ENCODE results near the gene FOXE3. TPM values are rescaled to one million over a fixed set of nuclear protein-coding genes. Genes with fewer than 3 reads are reported as not detected.

The FOXE3 gene
- total and polyA plus RNA-seq, 2 of the 8 experiments (the other 6 are each of a cell fraction or from before 2014, with no cell fraction given) = 0.18 TPM; not detected in 1

GRCh38 chr1:47395433-47395832 lies 20.7 kb upstream of the FOXE3 start:
- no peak overlapping the region for H3K9ac ChIP-seq (replicated peaks in 1 of 4; ENCODE audit: extremely low read depth in 1 of 4, low read depth in 3 of 4, low read length in 3 of 4)
- no peak overlapping the region for H3K14ac ChIP-seq (ENCODE audit: insufficient read length)
- no peak overlapping the region for H2AK5ac ChIP-seq (ENCODE audit: low read depth, low read length)
- H4K8ac ChIP-seq (ENCODE audit: extremely low read depth, insufficient read depth, low read length) = no peak overlapping the region
- DNase-seq (ENCODE audit: low read depth in 1 of 2, low spot score in 2 of 2) (no peak), FAIRE-seq (no peak)
- H3K9me3 ChIP-seq (ENCODE audit: insufficient read depth in 2 of 2, low read depth in 1 of 2, low read length in 1 of 2) = no peaks in the 10 kb centered on the region
- no peaks in the 10 kb centered on the region for H4K20me1 ChIP-seq (replicated peaks in 1 of 2; ENCODE audit: control insufficient read depth in 1 of 2, insufficient read depth in 2 of 2, low read length in 2 of 2)
- no peak overlapping the region for H4K5ac ChIP-seq (ENCODE audit: insufficient read length, low read depth, low read length)
- H3K79me1 ChIP-seq (ENCODE audit: low read depth, low read length) = no peaks in the 10 kb centered on the region
- CTCF ChIA-PET (ENCODE audit: partially characterized antibody) = interaction anchor here (1.2 to 1.5 kb wide), 2 partner anchors 14 to 42 kb away, joined by 4 read pairs; partner anchors contain the start of gene FOXD2
- no peak overlapping the region for H2BK5ac ChIP-seq (ENCODE audit: low read depth, low read length)
- no peak overlapping the region for H2BK120ac ChIP-seq (replicated peaks; ENCODE audit: low read depth, low read length)
- no peaks in the 10 kb centered on the region for H3K36me3 ChIP-seq (ENCODE audit: control insufficient read depth in 2 of 4, insufficient read depth in 4 of 4, low read length in 3 of 4)
- no peak overlapping the region for H3K27ac ChIP-seq (ENCODE audit: low read depth, low read length)
- no peak overlapping the region for H3K4me2 ChIP-seq (ENCODE audit: insufficient read depth in 1 of 2, low read depth in 2 of 2, low read length in 2 of 2)
- no peaks in the 10 kb centered on the region for H3K79me2 ChIP-seq (ENCODE audit: control insufficient read depth in 1 of 2, insufficient read depth in 2 of 2, low read length in 2 of 2)
- no peak overlapping the region for H4K91ac ChIP-seq (replicated peaks; ENCODE audit: insufficient read length, low read length)
- no peak overlapping the region for H3K18ac ChIP-seq (ENCODE audit: extremely low read depth, low read length)
- H2BK15ac ChIP-seq (ENCODE audit: low read length) = no peak overlapping the region
- H3K56ac ChIP-seq (replicated peaks; ENCODE audit: insufficient read length, low read depth, low read length) = no peak overlapping the region
- no peak overlapping the region for H3K4ac ChIP-seq (replicated peaks; ENCODE audit: insufficient read length, low read depth, low read length)
- H2AFZ ChIP-seq (ENCODE audit: low read length) = no peak overlapping the region
- no peak overlapping the region for H3K23ac ChIP-seq (ENCODE audit: insufficient read length)
- no peaks in the 10 kb centered on the region for H3K23me2 ChIP-seq (ENCODE audit: low read depth, low read length)
- 84% methylated on average over 3 of the region's 3 CpGs; no CpG with 5 or more reads in 1 of the 2 experiments for WGBS, 2 experiments (ENCODE audit: extremely low coverage in 1 of 2, insufficient coverage in 1 of 2, insufficient read length in 1 of 2, insufficient replicate concordance in 2 of 2, low coverage in 1 of 2, low lambda C conversion rate in 2 of 2, missing lambda C conversion rate in 1 of 2)
- no peak overlapping the region for H2BK20ac ChIP-seq (ENCODE audit: low read length)
- TF ChIP-seq RAD21 (IDR thresholded peaks at IDR 0.05 in 1 of 2, conservative IDR thresholded peaks at IDR 0.05 in 1 of 2; ENCODE audit: low read depth in 2 of 2, low read length in 2 of 2) (no peak), HDAC6 (IDR thresholded peaks at IDR 0.05; ENCODE audit: low read depth, low read length) (no peak), NANOG (IDR thresholded peaks at IDR 0.05; ENCODE audit: insufficient read depth, low read depth, low read length, poor library complexity, severe bottlenecking) (no peak), SP1 (IDR thresholded peaks at IDR 0.05; ENCODE audit: low read depth, low read length) (no peak), POLR2AphosphoS5 (IDR thresholded peaks at IDR 0.05; ENCODE audit: low read depth, low read length) (no peak), E2F6 (IDR thresholded peaks at IDR 0.05) (no peak), CREB1 (IDR thresholded peaks at IDR 0.05) (no peak), CTBP2 (IDR thresholded peaks at IDR 0.05; ENCODE audit: borderline replicate concordance, insufficient read depth, insufficient read length, low read length) (no peak), MAX (IDR thresholded peaks at IDR 0.05) (no peak), SP2 (IDR thresholded peaks at IDR 0.05; ENCODE audit: low read length) (no peak), JUN (IDR thresholded peaks at IDR 0.05; ENCODE audit: low read depth, low read length) (no peak)
- POLR2A ChIA-PET (ENCODE audit: partially characterized antibody) = no interaction called here
- peaks cover 0 to 4% (median under 1%) of the 10 kb centered on the region in 4 experiments; a peak in 3 of 7 replicates for H3K27me3 ChIP-seq (replicated peaks in 1 of 4; ENCODE audit: control insufficient read depth in 3 of 4, extremely low read depth in 1 of 4, insufficient read depth in 3 of 4, low read length in 3 of 4)
- no peak overlapping the region for H3K4me3 ChIP-seq (ENCODE audit: extremely low read depth in 1 of 4, insufficient read depth in 2 of 4, low read depth in 3 of 4, low read length in 4 of 4)
- no peaks in the 10 kb centered on the region for H3K4me1 ChIP-seq (replicated peaks in 1 of 4; ENCODE audit: control insufficient read depth in 3 of 4, insufficient read depth in 4 of 4, low read length in 3 of 4)
- H2BK12ac ChIP-seq (ENCODE audit: low read depth, low read length) = no peak overlapping the region

Measured in H1 (cell line).